IMR-90 (cell line): Measurements from ENCODE around the gene GLRA3. TPM values are rescaled to one million over a fixed set of nuclear protein-coding genes. Genes with fewer than 3 reads are reported as not detected.

ENCODE experiments used
- ATAC-seq: fragments of 200-7000 bp; cut with Tn5 transposase; 2 replicates; pipeline ENCODE4 v1.9.1; 2020; ENCODE audit warnings: low read depth, mild to moderate bottlenecking, moderate library complexity
- BruUV-seq: library from RNA; stranded (reverse); fragments of 400-500 nt; replicated peaks from 2 replicates; lab custom pipeline; 2021; lab: Mats Ljungman, UMichigan
- CTCF ChIA-PET: fragments of 300-600 bp; formaldehyde crosslinking; extraction: SDS; loops from one replicate; lab custom pipeline; 2021; ENCODE audit warnings: antibody characterized with exemption; lab: Yijun Ruan, JAX
- POLR2A ChIA-PET: fragments of 300-600 bp; sonication (Branson Sonifier 250); formaldehyde crosslinking; loops from one replicate; lab custom pipeline; 2022; ENCODE audit warnings: antibody characterized with exemption; ENCODE audit not compliant: unreplicated experiment; lab: Charles Lee
- DNase-seq: peaks from one replicate; pipeline ENCODE4 v3.0.0; 2013
- H2AFZ ChIP-seq: replicated peaks from 2 replicates; pipeline ENCODE3; 2013; ENCODE audit warnings: low read length, mild to moderate bottlenecking; ENCODE audit not compliant: poor library complexity
- H2AK5ac ChIP-seq: 2 replicates; pipeline ENCODE4 v1.6.1; 2013; ENCODE audit warnings: low read depth, low read length, inconsistent platforms
- H2AK9ac ChIP-seq: replicated peaks from 2 replicates; pipeline ENCODE3; 2013; ENCODE audit warnings: mild to moderate bottlenecking, low read depth, low read length, moderate library complexity; ENCODE audit not compliant: poor library complexity
- H2BK120ac ChIP-seq: 2 replicates; pipeline ENCODE4 v1.6.1; 2013; ENCODE audit warnings: low read depth, low read length, inconsistent platforms
- H2BK15ac ChIP-seq: 3 replicates; pipeline ENCODE4 v1.6.1; 2013; ENCODE audit warnings: low read depth, low read length, inconsistent platforms
- H2BK20ac ChIP-seq: 2 replicates; pipeline ENCODE4 v1.6.1; 2013; ENCODE audit warnings: low read depth, mild to moderate bottlenecking, inconsistent platforms, low read length, moderate library complexity
- H2BK5ac ChIP-seq: 2 replicates; pipeline ENCODE4 v1.6.1; 2013; ENCODE audit warnings: mild to moderate bottlenecking, low read depth, low read length, inconsistent platforms; ENCODE audit not compliant: poor library complexity, severe bottlenecking
- H3K14ac ChIP-seq: replicated peaks from 2 replicates; pipeline ENCODE4 v1.6.1; 2013; ENCODE audit warnings: low read depth, low read length, inconsistent platforms
- H3K18ac ChIP-seq: 2 replicates; pipeline ENCODE4 v1.6.1; 2013; ENCODE audit warnings: low read depth, low read length, control low read depth
- H3K23ac ChIP-seq: 2 replicates; pipeline ENCODE4 v1.6.1; 2013; ENCODE audit warnings: low read depth, low read length, inconsistent platforms
- H3K27ac ChIP-seq: 2 replicates; pipeline ENCODE4 v1.5.1; 2013; ENCODE audit warnings: mild to moderate bottlenecking, control low read depth, low read length; ENCODE audit not compliant: insufficient read depth
- H3K27me3 ChIP-seq: 2 replicates; pipeline ENCODE4 v1.6.1; 2013; ENCODE audit warnings: low read length; ENCODE audit not compliant: control insufficient read depth, insufficient read depth
- H3K36me3 ChIP-seq: 2 replicates; pipeline ENCODE4 v1.6.1; 2013; ENCODE audit warnings: low read length, mixed read lengths; ENCODE audit not compliant: control insufficient read depth, insufficient read depth
- H3K4ac ChIP-seq: 2 replicates; pipeline ENCODE4 v1.6.1; 2013; ENCODE audit warnings: low read depth, low read length, inconsistent platforms
- H3K4me1 ChIP-seq: 2 replicates; pipeline ENCODE4 v1.6.1; 2013; ENCODE audit warnings: low read length, mixed read lengths; ENCODE audit not compliant: control insufficient read depth, insufficient read depth
- H3K4me2 ChIP-seq: 2 replicates; pipeline ENCODE4 v1.6.1; 2013; ENCODE audit warnings: low read depth, mild to moderate bottlenecking, control low read depth, low read length, moderate library complexity
- H3K4me3 ChIP-seq: 2 replicates; pipeline ENCODE4 v1.5.1; 2013; ENCODE audit warnings: low read depth, mild to moderate bottlenecking, control low read depth, low read length, moderate library complexity; ENCODE audit not compliant: insufficient read depth
- H3K56ac ChIP-seq: 2 replicates; pipeline ENCODE4 v1.6.1; 2013; ENCODE audit warnings: low read length, inconsistent platforms; ENCODE audit not compliant: insufficient read depth; ENCODE audit errors: extremely low read depth
- H3K79me1 ChIP-seq, 2 experiments: 2 replicates each; pipeline ENCODE4 v1.6.1; 2013; ENCODE audit warnings: low read length in 2 of 2, inconsistent platforms in 1 of 2, low read depth in 1 of 2
- H3K9ac ChIP-seq: 2 replicates; pipeline ENCODE4 v1.6.1; 2013; ENCODE audit warnings: low read depth, low read length, control low read depth
- H3K9me1 ChIP-seq: 2 replicates; pipeline ENCODE4 v1.6.1; 2013; ENCODE audit warnings: low read length, inconsistent platforms; ENCODE audit not compliant: insufficient read depth
- H3K9me3 ChIP-seq: 2 replicates; pipeline ENCODE4 v1.6.1; 2013; ENCODE audit warnings: low read length; ENCODE audit not compliant: control insufficient read depth, insufficient read depth
- H4K20me1 ChIP-seq: 2 replicates; pipeline ENCODE4 v1.6.1; 2013; ENCODE audit warnings: low read length, inconsistent platforms; ENCODE audit not compliant: insufficient read depth
- H4K5ac ChIP-seq: 2 replicates; pipeline ENCODE4 v1.6.1; 2013; ENCODE audit warnings: mild to moderate bottlenecking, low read depth, low read length, control low read depth
- H4K8ac ChIP-seq, 2 experiments: 2 replicates each; pipeline ENCODE4 v1.6.1; 2013; ENCODE audit warnings: low read depth in 2 of 2, low read length in 2 of 2, control low read depth in 1 of 2, inconsistent platforms in 1 of 2
- H4K91ac ChIP-seq: 2 replicates; pipeline ENCODE4 v1.6.1; 2013; ENCODE audit warnings: low read depth, low read length, inconsistent platforms; ENCODE audit not compliant: insufficient read depth
- BHLHE40 ChIP-seq: fragments of 150-350 bp; IDR thresholded peaks from 2 replicates; pipeline ENCODE4 v1.6.1; 2016; ENCODE audit warnings: mild to moderate bottlenecking, low read depth, low read length
- CEBPB ChIP-seq: IDR thresholded peaks from 2 replicates; pipeline ENCODE4 v1.6.1; 2012; ENCODE audit warnings: low read depth, low read length, improper control_type of control experiment
- CHD1 ChIP-seq: IDR thresholded peaks from 2 replicates; pipeline ENCODE4 v1.6.1; 2012; ENCODE audit warnings: low read depth, low read length, improper control_type of control experiment
- FOS ChIP-seq: fragments of 150-350 bp; IDR thresholded peaks from 2 replicates; pipeline ENCODE4 v1.6.1; 2016; ENCODE audit warnings: low read depth, low read length
- MAFK ChIP-seq: IDR thresholded peaks from 2 replicates; pipeline ENCODE4 v1.6.1; 2012; ENCODE audit warnings: low read depth, low read length, improper control_type of control experiment
- MAZ ChIP-seq: IDR thresholded peaks from 2 replicates; pipeline ENCODE4 v1.6.1; 2012; ENCODE audit warnings: low read depth, mild to moderate bottlenecking, low read length, improper control_type of control experiment, moderate library complexity, borderline replicate concordance
- MXI1 ChIP-seq: IDR thresholded peaks from 2 replicates; pipeline ENCODE4 v1.6.1; 2012; ENCODE audit warnings: low read depth, mild to moderate bottlenecking, low read length, moderate library complexity, borderline replicate concordance
- NFE2L2 ChIP-seq: fragments of 150-350 bp; IDR thresholded peaks from 2 replicates; pipeline ENCODE4 v1.6.1; 2016; ENCODE audit warnings: low read depth, mild to moderate bottlenecking, low read length
- POLR2A ChIP-seq: IDR thresholded peaks from 2 replicates; pipeline ENCODE4 v1.6.1; 2012; ENCODE audit warnings: mild to moderate bottlenecking, low read depth, low read length
- RAD21 ChIP-seq: IDR thresholded peaks from 2 replicates; pipeline ENCODE4 v1.6.1; 2012; ENCODE audit warnings: low read length, improper control_type of control experiment
- RCOR1 ChIP-seq: IDR thresholded peaks from 2 replicates; pipeline ENCODE4 v1.6.1; 2012; ENCODE audit warnings: mild to moderate bottlenecking, low read length, improper control_type of control experiment; ENCODE audit not compliant: insufficient replicate concordance
- RFX5 ChIP-seq: IDR thresholded peaks from 2 replicates; pipeline ENCODE4 v1.8.0; 2012; ENCODE audit warnings: low read depth, mild to moderate bottlenecking, low read length, moderate library complexity
- SMC3 ChIP-seq: fragments of 150-350 bp; IDR thresholded peaks from 2 replicates; pipeline ENCODE4 v1.6.1; 2016; ENCODE audit warnings: low read depth, mild to moderate bottlenecking, antibody characterized with exemption, low read length, moderate library complexity
- USF2 ChIP-seq: fragments of 150-350 bp; IDR thresholded peaks from 2 replicates; pipeline ENCODE4 v1.6.1; 2017; ENCODE audit warnings: mild to moderate bottlenecking, antibody characterized with exemption, low read length, low read depth
- WGBS, 2 experiments: methylation state at CpG; one replicate each; pipeline versions ENCODE4 v1.1.5 to v1.1.7; 2013; ENCODE audit warnings: missing lambda C conversion rate in 2 of 2; ENCODE audit not compliant: insufficient read length in 1 of 2; ENCODE audit errors: extremely low coverage in 2 of 2; 5-methylcytosine and 5-hydroxymethylcytosine counted together
- dilution Hi-C: fragments of 300-500 bp; cut with HindIII; formaldehyde crosslinking; loops from one replicate; pipeline ENCODE4 v1.14.3; 2018; ENCODE audit warnings: low sequenced_read_pairs; ENCODE audit not compliant: unreplicated experiment
- in situ Hi-C: fragments of 300-500 bp; cut with MboI; formaldehyde crosslinking; loops from 3 replicates; pipeline ENCODE4 v1.14.3; 2019; ENCODE audit warnings: low sequenced_read_pairs, inconsistent platforms, mixed read lengths
- intact Hi-C: fragments of 100-400 bp; cut with micrococcal nuclease; formaldehyde crosslinking; loops from 2 replicates; pipeline ENCODE4 v1.10.0; 2022
- polyA plus RNA-seq, 3 experiments: library from polyadenylated mRNA; depleted of rRNA; stranded (reverse); fragments of >200 nt; gene quantifications; 2 replicates each; pipeline ENCODE4 v1.2.3, GENCODE V29; 2012; ENCODE audit warnings: low replicate concordance in 1 of 3
- total RNA-seq: library from RNA; depleted of rRNA; stranded (reverse); fragments of >200 nt; gene quantifications from 2 replicates; pipeline ENCODE4 v1.2.3, GENCODE V29; 2012
- TF ChIP-seq, protein P1 (sequence below): fragments of 150-350 bp; IDR thresholded peaks from 2 replicates; pipeline ENCODE4 v1.6.1; 2016; ENCODE audit warnings: low read depth, mild to moderate bottlenecking, low read length, moderate library complexity, borderline replicate concordance
- TF ChIP-seq, protein P2 (sequence below): conservative IDR thresholded peaks from 2 replicates; pipeline ENCODE4 v1.5.1; 2012; ENCODE audit warnings: mild to moderate bottlenecking, low read depth, low read length, improper control_type of control experiment

The GLRA3 gene
- total and polyA plus RNA-seq, 2 of the 4 experiments (the other 2 are of a cell fraction) = not detected

DNA sequence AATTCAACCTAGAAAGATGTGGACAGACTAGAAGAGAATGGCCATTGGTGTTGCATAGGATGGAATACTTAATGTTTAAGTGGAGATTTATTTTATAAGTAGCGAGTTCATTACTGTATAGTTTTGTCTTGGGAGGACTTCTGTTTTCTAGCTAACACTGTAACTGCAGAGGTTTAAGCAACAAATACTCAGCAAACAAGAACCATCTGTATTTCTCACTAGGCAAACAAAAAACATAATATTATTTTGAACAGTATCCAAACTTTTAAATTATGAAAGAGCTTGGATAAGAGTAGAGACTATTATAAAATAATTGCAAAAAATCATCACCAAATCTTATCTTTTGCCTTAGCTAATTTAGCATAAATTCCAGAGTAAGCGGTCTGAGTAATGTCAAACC is 121.1 kb downstream of the GLRA3 start:
- H3K23ac ChIP-seq = no peak overlapping the region
- H3K9ac ChIP-seq = no peak overlapping the region
- H3K56ac ChIP-seq = no peak overlapping the region
- H2AK9ac ChIP-seq = no peak overlapping the region
- CTCF ChIA-PET = no interaction called here
- no peak overlapping the region for H3K4ac ChIP-seq
- intact Hi-C loops (no loop called here), in situ Hi-C loops (no loop called here), dilution Hi-C loops (no loop called here)
- H2AK5ac ChIP-seq = no peak overlapping the region
- no peak overlapping the region for H3K4me2 ChIP-seq
- WGBS, 2 experiments = no CpG with 5 or more reads among the region's 2 CpGs
- H3K9me3 ChIP-seq = no peaks in the 10 kb centered on the region
- H3K36me3 ChIP-seq = no peaks in the 10 kb centered on the region
- H3K9me1 ChIP-seq = no peaks in the 10 kb centered on the region
- H2BK20ac ChIP-seq = no peak overlapping the region
- no peak overlapping the region for H2BK120ac ChIP-seq
- POLR2A ChIA-PET = no interaction called here
- H3K27ac ChIP-seq = no peak overlapping the region
- ATAC-seq = no peak
- TF ChIP-seq MXI1 (no peak), USF2 (no peak), RCOR1 (no peak), MAFK (no peak), SMC3 (no peak), FOS (no peak), NFE2L2 (no peak), BHLHE40 (no peak), CHD1 (no peak), CEBPB (no peak), POLR2A (no peak), RFX5 (no peak), RAD21 (no peak), MAZ (no peak)
- TF ChIP-seq, protein P1, sequence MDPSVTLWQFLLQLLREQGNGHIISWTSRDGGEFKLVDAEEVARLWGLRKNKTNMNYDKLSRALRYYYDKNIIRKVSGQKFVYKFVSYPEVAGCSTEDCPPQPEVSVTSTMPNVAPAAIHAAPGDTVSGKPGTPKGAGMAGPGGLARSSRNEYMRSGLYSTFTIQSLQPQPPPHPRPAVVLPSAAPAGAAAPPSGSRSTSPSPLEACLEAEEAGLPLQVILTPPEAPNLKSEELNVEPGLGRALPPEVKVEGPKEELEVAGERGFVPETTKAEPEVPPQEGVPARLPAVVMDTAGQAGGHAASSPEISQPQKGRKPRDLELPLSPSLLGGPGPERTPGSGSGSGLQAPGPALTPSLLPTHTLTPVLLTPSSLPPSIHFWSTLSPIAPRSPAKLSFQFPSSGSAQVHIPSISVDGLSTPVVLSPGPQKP = no peak
- TF ChIP-seq, protein P2, sequence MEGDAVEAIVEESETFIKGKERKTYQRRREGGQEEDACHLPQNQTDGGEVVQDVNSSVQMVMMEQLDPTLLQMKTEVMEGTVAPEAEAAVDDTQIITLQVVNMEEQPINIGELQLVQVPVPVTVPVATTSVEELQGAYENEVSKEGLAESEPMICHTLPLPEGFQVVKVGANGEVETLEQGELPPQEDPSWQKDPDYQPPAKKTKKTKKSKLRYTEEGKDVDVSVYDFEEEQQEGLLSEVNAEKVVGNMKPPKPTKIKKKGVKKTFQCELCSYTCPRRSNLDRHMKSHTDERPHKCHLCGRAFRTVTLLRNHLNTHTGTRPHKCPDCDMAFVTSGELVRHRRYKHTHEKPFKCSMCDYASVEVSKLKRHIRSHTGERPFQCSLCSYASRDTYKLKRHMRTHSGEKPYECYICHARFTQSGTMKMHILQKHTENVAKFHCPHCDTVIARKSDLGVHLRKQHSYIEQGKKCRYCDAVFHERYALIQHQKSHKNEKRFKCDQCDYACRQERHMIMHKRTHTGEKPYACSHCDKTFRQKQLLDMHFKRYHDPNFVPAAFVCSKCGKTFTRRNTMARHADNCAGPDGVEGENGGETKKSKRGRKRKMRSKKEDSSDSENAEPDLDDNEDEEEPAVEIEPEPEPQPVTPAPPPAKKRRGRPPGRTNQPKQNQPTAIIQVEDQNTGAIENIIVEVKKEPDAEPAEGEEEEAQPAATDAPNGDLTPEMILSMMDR = no peak
- H4K5ac ChIP-seq = no peak overlapping the region
- no peak overlapping the region for H3K18ac ChIP-seq
- no peak overlapping the region for H3K4me3 ChIP-seq
- H3K79me1 ChIP-seq = no peaks in the 10 kb centered on the region
- H2AFZ ChIP-seq = no peak overlapping the region
- no peaks in the 10 kb centered on the region for H3K27me3 ChIP-seq
- no peak overlapping the region for H2BK15ac ChIP-seq
- H4K20me1 ChIP-seq = no peaks in the 10 kb centered on the region
- H4K8ac ChIP-seq = no peak overlapping the region
- no peak overlapping the region for H3K14ac ChIP-seq
- no peak overlapping the region for H4K91ac ChIP-seq
- H2BK5ac ChIP-seq = no peak overlapping the region
- BruUV-seq = no TSS peak
- no peak for DNase-seq
- no peaks in the 10 kb centered on the region for H3K4me1 ChIP-seq
